OCI-LY7 (cell line): ENCODE measurements around the gene TEX55. TPM values are rescaled to one million over a fixed set of nuclear protein-coding genes. Genes with fewer than 3 reads are reported as not detected.

Experiments
- BruUV-seq: library from RNA; stranded (reverse); fragments of 400-500 nt; replicated peaks from 2 replicates; lab custom pipeline; 2021; lab: Mats Ljungman, UMichigan
- CTCF ChIA-PET: fragments of 300-600 bp; sonication (Branson Sonifier 250); formaldehyde crosslinking; loops from one replicate; lab custom pipeline; 2022; ENCODE audit warnings: antibody characterized with exemption; ENCODE audit not compliant: unreplicated experiment; lab: Charles Lee
- POLR2A ChIA-PET: fragments of 300-600 bp; sonication (Branson Sonifier 250); formaldehyde crosslinking; loops from one replicate; lab custom pipeline; 2022; ENCODE audit warnings: antibody characterized with exemption; lab: Charles Lee
- DNase-seq: peaks from one replicate; pipeline ENCODE4 v3.0.0-alpha.2; 2015; ENCODE audit warnings: low spot score
- H2AFZ ChIP-seq: fragments of 200-600 bp; sonication (generic), shearing (Covaris generic); 2 replicates; pipeline ENCODE4 v1.6.1; 2014; ENCODE audit warnings: mild to moderate bottlenecking, antibody characterized with exemption, low read length, moderate library complexity
- H3K27ac ChIP-seq: fragments of 200-600 bp; sonication (generic); 2 replicates; pipeline ENCODE4 v1.5.1; 2014; ENCODE audit warnings: mixed run types, low read depth, mild to moderate bottlenecking, moderate library complexity, low read length, inconsistent platforms; ENCODE audit not compliant: poor library complexity, severe bottlenecking
- H3K36me3 ChIP-seq: fragments of 200-600 bp; sonication (generic); 2 replicates; pipeline ENCODE4 v1.6.1; 2014; ENCODE audit warnings: mild to moderate bottlenecking, antibody characterized with exemption, low read length, moderate library complexity, mixed read lengths; ENCODE audit not compliant: insufficient read depth
- H3K4me1 ChIP-seq: fragments of 200-600 bp; sonication (generic); 2 replicates; pipeline ENCODE4 v1.5.1; 2014; ENCODE audit warnings: mild to moderate bottlenecking, low read length; ENCODE audit not compliant: insufficient read depth, poor library complexity, severe bottlenecking
- H3K4me2 ChIP-seq: fragments of 200-600 bp; sonication (generic); 2 replicates; pipeline ENCODE4 v1.6.1; 2014; ENCODE audit warnings: mild to moderate bottlenecking, low read length
- H3K4me3 ChIP-seq: fragments of 200-600 bp; sonication (generic); 2 replicates; pipeline ENCODE4 v1.5.1; 2014; ENCODE audit warnings: mild to moderate bottlenecking, low read depth, low read length; ENCODE audit not compliant: poor library complexity, severe bottlenecking
- H3K79me2 ChIP-seq: fragments of 200-600 bp; sonication (generic); 2 replicates; pipeline ENCODE4 v1.6.1; 2016; ENCODE audit warnings: low read depth, mild to moderate bottlenecking, low read length, moderate library complexity, mixed read lengths; ENCODE audit not compliant: insufficient read depth
- H3K9me2 ChIP-seq: fragments of 200-600 bp; sonication (generic); 2 replicates; pipeline ENCODE4 v1.6.1; 2016; ENCODE audit warnings: mild to moderate bottlenecking, low read length, mixed read lengths; ENCODE audit not compliant: insufficient read depth
- H3K9me3 ChIP-seq: fragments of 200-600 bp; sonication (generic); 2 replicates; pipeline ENCODE4 v1.6.1; 2014; ENCODE audit warnings: mild to moderate bottlenecking, mixed run types, low read length, mixed read lengths
- H4K20me1 ChIP-seq: fragments of 200-600 bp; sonication (generic); 2 replicates; pipeline ENCODE4 v1.6.1; 2014; ENCODE audit warnings: mild to moderate bottlenecking, antibody characterized with exemption, low read length, moderate library complexity, mixed read lengths; ENCODE audit not compliant: insufficient read depth
- EZH2phosphoT487 ChIP-seq: fragments of 200-600 bp; sonication (generic); IDR thresholded peaks from 2 replicates; pipeline ENCODE4 v1.6.1; 2018; ENCODE audit warnings: low read depth, borderline replicate concordance, mild to moderate bottlenecking, mixed run types, antibody characterized with exemption, low read length, moderate library complexity, mixed read lengths
- intact Hi-C: fragments of 100-400 bp; cut with micrococcal nuclease; formaldehyde crosslinking; loops from one replicate; pipeline ENCODE4 v1.10.0; 2022; ENCODE audit not compliant: unreplicated experiment
- total RNA-seq, 2 experiments: library from RNA; depleted of rRNA in 1 of 2; stranded (reverse); fragments of >200 nt in 1 of 2; shearing (Covaris generic) in 1 of 2; gene quantifications; 2 replicates each; pipeline ENCODE4 v1.2.3, GENCODE V29; 2014 to 2022
- TF ChIP-seq, protein P1 (sequence below): fragments of 200-600 bp; sonication (generic); conservative IDR thresholded peaks from 2 replicates; pipeline ENCODE4 v1.5.1; 2014; ENCODE audit warnings: mild to moderate bottlenecking, antibody characterized with exemption, low read length, moderate library complexity, mixed read lengths

Gene TEX55
- total RNA-seq, 2 experiments from 2014 or later: not detected

DNA sequence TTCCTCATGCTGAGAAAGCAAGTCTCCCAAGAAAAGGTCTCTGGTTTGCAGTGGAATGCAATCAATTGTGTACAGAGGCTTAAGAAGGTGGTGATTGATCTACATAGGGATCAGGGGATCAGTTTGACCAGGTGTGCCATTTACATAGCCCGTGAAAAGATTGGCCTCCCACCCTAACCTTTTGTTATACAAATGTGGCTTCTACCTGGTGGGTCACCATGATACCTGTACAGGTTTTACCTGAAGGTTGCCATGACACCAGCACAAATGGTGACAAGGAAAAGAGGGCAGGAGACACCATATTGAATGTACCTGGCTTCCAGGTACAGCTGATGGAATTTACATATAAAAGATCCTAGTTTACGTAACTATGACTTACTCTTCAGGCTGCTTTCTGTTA lies 25.5 kb upstream of the TEX55 start:
- Histone ChIP-seq H2AFZ (no peak overlapping the region), H3K9me3 (no peaks in the 10 kb centered on the region), H3K4me3 (no peak overlapping the region), H3K36me3 (no peaks in the 10 kb centered on the region), H3K79me2 (no peaks in the 10 kb centered on the region), H4K20me1 (no peaks in the 10 kb centered on the region), H3K9me2 (no peaks in the 10 kb centered on the region), H3K27ac (no peak overlapping the region), H3K4me2 (no peak overlapping the region), H3K4me1 (no peaks in the 10 kb centered on the region)
- no TSS peak for BruUV-seq
- POLR2A ChIA-PET: interaction anchor here (0.5 to 0.8 kb wide), 2 partner anchors 244 to 247 kb away, joined by 3 to 4 read pairs; no protein-coding TSS in a partner anchor
- no peak for DNase-seq
- no peak for TF ChIP-seq EZH2phosphoT487
- TF ChIP-seq, protein P1, sequence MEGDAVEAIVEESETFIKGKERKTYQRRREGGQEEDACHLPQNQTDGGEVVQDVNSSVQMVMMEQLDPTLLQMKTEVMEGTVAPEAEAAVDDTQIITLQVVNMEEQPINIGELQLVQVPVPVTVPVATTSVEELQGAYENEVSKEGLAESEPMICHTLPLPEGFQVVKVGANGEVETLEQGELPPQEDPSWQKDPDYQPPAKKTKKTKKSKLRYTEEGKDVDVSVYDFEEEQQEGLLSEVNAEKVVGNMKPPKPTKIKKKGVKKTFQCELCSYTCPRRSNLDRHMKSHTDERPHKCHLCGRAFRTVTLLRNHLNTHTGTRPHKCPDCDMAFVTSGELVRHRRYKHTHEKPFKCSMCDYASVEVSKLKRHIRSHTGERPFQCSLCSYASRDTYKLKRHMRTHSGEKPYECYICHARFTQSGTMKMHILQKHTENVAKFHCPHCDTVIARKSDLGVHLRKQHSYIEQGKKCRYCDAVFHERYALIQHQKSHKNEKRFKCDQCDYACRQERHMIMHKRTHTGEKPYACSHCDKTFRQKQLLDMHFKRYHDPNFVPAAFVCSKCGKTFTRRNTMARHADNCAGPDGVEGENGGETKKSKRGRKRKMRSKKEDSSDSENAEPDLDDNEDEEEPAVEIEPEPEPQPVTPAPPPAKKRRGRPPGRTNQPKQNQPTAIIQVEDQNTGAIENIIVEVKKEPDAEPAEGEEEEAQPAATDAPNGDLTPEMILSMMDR: no peak
- CTCF ChIA-PET: no interaction called here
- intact Hi-C loops: no loop called here

DNA sequence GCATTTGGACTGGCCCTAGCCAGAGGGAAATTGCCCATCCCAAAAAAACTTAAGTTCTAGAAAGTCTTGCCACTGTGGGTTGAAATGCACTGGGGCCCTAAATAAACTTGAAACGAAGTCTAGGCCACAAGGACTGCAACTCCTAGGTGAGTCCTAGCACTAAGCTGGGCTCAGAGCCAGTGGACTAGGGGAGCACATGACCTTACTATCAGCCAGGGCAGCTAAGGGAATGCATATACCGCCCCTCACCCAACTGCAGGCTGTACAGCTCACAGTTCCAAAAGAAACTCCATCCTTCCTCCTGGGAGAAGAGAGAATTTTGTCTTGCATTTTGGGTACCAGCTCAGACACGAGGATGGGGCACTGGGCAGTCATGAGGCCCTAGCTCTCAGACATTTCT lies 23.6 kb upstream of the TEX55 start:
- no peaks in the 10 kb centered on the region for H3K9me3 ChIP-seq
- no peak for DNase-seq
- H3K4me1 ChIP-seq: no peaks in the 10 kb centered on the region
- no peak overlapping the region for H3K27ac ChIP-seq
- H4K20me1 ChIP-seq: no peaks in the 10 kb centered on the region
- H3K36me3 ChIP-seq: no peaks in the 10 kb centered on the region
- no peak overlapping the region for H3K4me2 ChIP-seq
- intact Hi-C loops: no loop called here
- POLR2A ChIA-PET: no interaction called here
- H3K4me3 ChIP-seq: no peak overlapping the region
- CTCF ChIA-PET: no interaction called here
- H3K79me2 ChIP-seq: no peaks in the 10 kb centered on the region
- no peak overlapping the region for H2AFZ ChIP-seq
- no peak for TF ChIP-seq EZH2phosphoT487
- TF ChIP-seq, protein P1: no peak
- no peaks in the 10 kb centered on the region for H3K9me2 ChIP-seq
- BruUV-seq: no TSS peak

GRCh38 chr3:119125342-119125741 lies 20.6 kb upstream of the TEX55 start:
- no peak overlapping the region for H3K4me3 ChIP-seq
- no peaks in the 10 kb centered on the region for H3K9me2 ChIP-seq
- DNase-seq: no peak
- BruUV-seq: no TSS peak
- CTCF ChIA-PET: no interaction called here
- no peaks in the 10 kb centered on the region for H3K9me3 ChIP-seq
- no peak overlapping the region for H3K27ac ChIP-seq
- H4K20me1 ChIP-seq: no peaks in the 10 kb centered on the region
- no peaks in the 10 kb centered on the region for H3K4me1 ChIP-seq
- POLR2A ChIA-PET: no interaction called here
- TF ChIP-seq, protein P1: no peak
- no peak for TF ChIP-seq EZH2phosphoT487
- no peak overlapping the region for H2AFZ ChIP-seq
- no peaks in the 10 kb centered on the region for H3K36me3 ChIP-seq
- H3K79me2 ChIP-seq: no peaks in the 10 kb centered on the region
- no peak overlapping the region for H3K4me2 ChIP-seq
- intact Hi-C loops: no loop called here
